ACC112 (cell line): ENCODE measurements around the gene GPR183.

Experiments
- H2AFZ ChIP-seq: fragments of 200-600 bp; sonication (generic); one replicate; pipeline ENCODE4 v1.6.0; 2017; ENCODE audit warnings: antibody characterized with exemption, low read length; ENCODE audit not compliant: unreplicated experiment
- H3K27ac ChIP-seq: fragments of 200-600 bp; sonication (generic); 2 replicates; pipeline ENCODE4 v1.5.1; 2014; ENCODE audit warnings: low read depth, mild to moderate bottlenecking, antibody characterized with exemption, low read length, moderate library complexity
- H3K27me3 ChIP-seq: fragments of 200-600 bp; sonication (generic); 2 replicates; pipeline ENCODE4 v1.6.1; 2014; ENCODE audit warnings: mild to moderate bottlenecking, antibody characterized with exemption, low read length, moderate library complexity, mixed read lengths; ENCODE audit not compliant: insufficient read depth
- H3K36me3 ChIP-seq: fragments of 200-600 bp; sonication (generic); 2 replicates; pipeline ENCODE4 v1.6.1; 2016; ENCODE audit warnings: mild to moderate bottlenecking, antibody characterized with exemption, low read length, moderate library complexity, mixed read lengths; ENCODE audit not compliant: insufficient read depth
- H3K4me1 ChIP-seq: fragments of 200-600 bp; sonication (generic); one replicate; pipeline ENCODE4 v1.6.1; 2016; ENCODE audit warnings: low read length, mixed read lengths; ENCODE audit not compliant: insufficient read depth, unreplicated experiment, control insufficient read depth
- H3K4me3 ChIP-seq: fragments of 200-600 bp; sonication (generic); 2 replicates; pipeline ENCODE4 v1.5.1; 2014; ENCODE audit warnings: mild to moderate bottlenecking, low read depth, low read length
- H3K79me2 ChIP-seq: fragments of 200-600 bp; sonication (generic); one replicate; pipeline ENCODE4 v1.6.0; 2016; ENCODE audit warnings: low read length; ENCODE audit not compliant: control insufficient read depth, unreplicated experiment, insufficient read depth

The GPR183 gene

DNA sequence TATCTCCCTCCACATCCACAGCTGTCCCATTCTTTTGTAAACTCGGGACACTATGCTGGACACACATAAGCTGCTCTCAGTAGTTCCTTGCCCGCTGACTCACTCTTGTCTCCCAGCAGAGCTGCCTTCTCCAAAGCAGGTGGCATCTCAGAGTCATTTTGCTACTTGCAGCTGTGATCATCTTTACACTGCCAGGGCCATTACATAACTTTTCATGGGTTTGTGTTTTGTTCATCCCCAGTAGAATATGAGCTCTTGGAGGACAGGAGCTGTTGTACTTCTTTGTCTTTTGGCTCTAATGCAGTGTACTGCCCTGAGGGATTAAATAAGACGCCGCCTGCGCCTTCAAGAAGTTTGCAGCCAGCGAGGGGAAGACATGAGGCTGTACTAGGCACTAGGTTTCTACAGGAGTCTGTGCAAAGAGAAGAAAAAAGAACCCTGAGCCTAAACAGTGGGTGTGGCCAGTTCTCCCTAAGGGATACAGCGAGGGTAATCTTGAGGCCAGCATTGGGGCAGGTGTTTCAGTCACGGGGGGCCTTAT is 40.8 kb upstream of the GPR183 start:
- Histone ChIP-seq H3K79me2 (no peaks in the 10 kb centered on the region), H3K36me3 (no peaks in the 10 kb centered on the region), H3K27me3 (no peaks in the 10 kb centered on the region), H3K4me3 (no peak overlapping the region), H2AFZ (no peak overlapping the region), H3K4me1 (no peaks in the 10 kb centered on the region), H3K27ac (no peak overlapping the region)

DNA sequence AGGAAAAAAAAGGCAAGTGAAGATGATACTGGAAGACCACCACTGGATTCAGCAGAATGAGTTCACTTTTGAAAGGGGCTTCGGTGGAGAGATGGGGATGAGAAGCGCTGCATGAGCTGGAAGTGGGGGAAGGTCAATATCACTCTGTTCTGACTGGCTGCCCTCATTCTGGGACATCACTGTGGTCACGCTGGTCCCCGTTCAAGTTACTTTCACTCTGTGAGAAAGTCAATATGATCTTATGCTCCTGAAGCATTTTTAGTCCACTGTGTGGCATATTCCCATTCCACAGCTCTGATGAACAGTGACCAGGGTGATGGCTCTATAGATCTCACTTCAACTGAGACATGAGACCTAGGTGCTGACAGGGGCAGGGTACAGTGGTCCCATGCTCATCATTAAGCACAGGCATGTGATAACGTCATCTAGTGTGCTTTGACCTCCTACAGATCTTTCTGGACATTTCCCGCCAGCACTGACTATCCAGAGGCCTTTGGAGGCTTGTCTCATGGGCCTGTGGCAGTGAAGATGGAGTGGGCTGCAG is 40.2 kb upstream of the GPR183 start:
- Histone ChIP-seq H2AFZ (no peak overlapping the region), H3K4me3 (no peak overlapping the region), H3K27me3 (no peaks in the 10 kb centered on the region), H3K27ac (no peak overlapping the region), H3K79me2 (no peaks in the 10 kb centered on the region), H3K4me1 (no peaks in the 10 kb centered on the region), H3K36me3 (no peaks in the 10 kb centered on the region)

DNA sequence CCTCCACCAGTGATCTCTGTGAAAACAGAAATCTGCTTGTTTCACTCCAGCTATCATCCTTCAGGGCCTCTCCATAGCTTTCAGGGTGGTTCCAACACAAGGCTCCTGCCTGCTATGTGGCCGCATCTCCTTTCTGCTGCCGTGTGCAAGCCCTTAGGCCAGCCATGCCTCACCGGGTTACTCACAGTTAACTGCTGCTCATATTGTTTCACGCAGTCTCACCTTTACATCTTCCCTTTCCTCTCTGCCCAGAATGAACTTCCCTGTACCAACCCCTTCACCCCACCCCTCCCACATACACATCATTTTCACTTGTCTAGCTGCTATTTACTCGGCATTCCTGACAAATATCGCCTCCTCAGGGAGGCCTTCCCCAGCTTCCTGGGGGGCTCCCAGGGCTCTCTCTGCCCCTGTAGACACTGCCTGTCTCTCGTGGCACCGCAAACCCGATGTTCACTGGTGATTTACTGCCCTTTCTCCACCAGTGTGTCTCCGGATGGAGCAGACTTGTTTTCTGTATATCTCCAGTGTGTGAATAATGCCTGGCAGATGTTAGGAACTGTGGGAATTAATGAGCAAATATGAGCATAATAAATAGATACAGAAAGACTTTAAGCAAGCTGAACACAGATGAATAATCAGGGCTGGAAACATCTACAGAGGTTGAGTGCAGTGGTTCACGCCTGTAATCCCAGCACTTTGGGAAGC is 39.3 kb upstream of the GPR183 start:
- H3K27ac ChIP-seq = no peak overlapping the region
- H3K36me3 ChIP-seq = no peaks in the 10 kb centered on the region

DNA sequence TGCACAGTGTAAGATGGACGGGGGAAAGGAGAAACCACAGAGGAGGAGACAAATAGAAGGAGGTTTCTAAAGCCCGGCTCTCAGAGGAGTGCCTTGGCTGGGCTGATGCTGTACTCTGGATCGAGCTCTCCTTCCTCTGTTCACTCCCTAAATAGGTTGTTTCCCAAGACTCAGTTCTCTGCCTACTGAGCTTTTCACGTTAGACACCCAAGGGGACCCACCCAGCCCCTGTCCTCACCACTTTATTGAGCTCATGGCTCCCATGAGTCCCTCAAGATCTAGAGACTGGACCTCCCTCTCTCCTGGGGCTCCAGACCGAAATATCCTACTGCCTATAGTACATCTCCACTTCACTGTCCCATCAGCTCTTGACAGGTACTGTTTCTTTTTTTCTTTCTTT is 38.1 kb upstream of the GPR183 start:
- Histone ChIP-seq H3K27me3 (no peaks in the 10 kb centered on the region), H3K4me1 (peaks cover 2% of the 10 kb centered on the region), H3K27ac (no peak overlapping the region), H3K36me3 (peaks cover 7% of the 10 kb centered on the region; the same call in 1 of the 2 replicates), H3K79me2 (no peaks in the 10 kb centered on the region), H2AFZ (no peak overlapping the region), H3K4me3 (no peak overlapping the region)

More for the DNA sequence above, 39.3 kb upstream of the GPR183 start:
- Histone ChIP-seq H2AFZ (no peak overlapping the region), H3K27me3 (no peaks in the 10 kb centered on the region), H3K4me1 (no peaks in the 10 kb centered on the region), H3K4me3 (no peak overlapping the region), H3K79me2 (no peaks in the 10 kb centered on the region)

DNA sequence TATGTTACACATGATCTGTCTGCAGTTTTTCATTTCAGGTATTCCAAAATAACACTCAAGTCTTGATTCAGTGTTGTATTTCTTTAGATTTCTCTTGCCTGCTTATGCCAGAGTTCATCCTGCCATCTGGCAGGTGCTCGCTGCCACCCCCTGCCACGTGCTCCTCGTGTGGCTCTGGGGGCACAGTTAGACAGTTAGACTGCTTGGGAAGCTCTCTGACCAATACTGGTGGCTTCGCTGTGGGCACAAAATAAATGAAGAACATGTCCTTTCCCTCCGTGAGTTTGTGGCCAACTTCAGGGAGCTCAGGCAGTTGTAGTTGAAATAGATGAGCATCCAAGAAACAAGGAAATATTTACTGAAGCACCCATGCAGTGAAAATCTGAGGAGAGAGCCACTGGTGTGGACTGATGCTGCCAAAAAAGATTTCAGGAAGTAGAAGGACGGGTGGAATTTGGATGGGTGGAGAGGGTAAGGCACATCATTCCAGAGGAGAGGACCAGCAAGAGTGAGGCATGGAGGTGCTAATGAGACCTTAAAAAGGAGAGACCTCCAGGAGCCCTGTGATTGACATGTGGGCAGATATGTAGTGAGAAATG is 37.5 kb upstream of the GPR183 start:
- peaks cover 7% of the 10 kb centered on the region; the same call in 1 of the 2 replicates for H3K36me3 ChIP-seq
- H3K79me2 ChIP-seq = no peaks in the 10 kb centered on the region
- H3K27ac ChIP-seq = no peak overlapping the region

DNA sequence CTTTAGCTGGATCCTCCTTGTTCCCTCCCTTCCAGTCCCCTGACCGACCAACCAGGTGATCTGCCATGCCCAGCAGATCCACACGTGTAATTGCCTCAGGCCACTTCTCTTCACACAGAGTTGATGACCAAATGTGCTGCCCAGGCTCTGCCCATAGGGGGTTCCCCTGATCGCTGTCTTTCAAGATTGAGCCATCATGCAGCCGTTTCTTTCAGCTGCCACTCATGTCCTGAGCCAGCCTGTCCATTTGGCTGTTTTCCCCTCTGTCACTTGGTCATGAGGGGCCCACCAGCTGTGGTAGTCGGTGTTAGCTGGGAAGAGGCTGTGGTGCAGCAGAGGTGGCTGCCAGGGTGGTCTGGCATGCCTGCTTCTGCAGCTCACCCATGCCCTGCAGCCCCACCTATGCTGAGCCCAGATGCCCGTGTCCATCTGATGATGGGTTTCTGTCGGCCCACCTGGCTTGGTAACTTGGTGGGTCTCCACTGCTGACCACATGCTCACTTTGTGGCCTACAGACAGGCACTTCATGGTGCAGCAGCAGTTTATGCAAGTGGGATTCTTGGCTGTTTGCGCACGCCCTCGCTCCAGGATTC is 35.6 kb upstream of the GPR183 start:
- H3K36me3 ChIP-seq = peaks cover 7% of the 10 kb centered on the region; the same call in 1 of the 2 replicates
- no peak overlapping the region for H2AFZ ChIP-seq

More for the DNA sequence above, 37.5 kb upstream of the GPR183 start:
- Histone ChIP-seq H3K4me1 (peaks cover 6% of the 10 kb centered on the region), H3K4me3 (no peak overlapping the region), H3K27me3 (no peaks in the 10 kb centered on the region), H2AFZ (no peak overlapping the region)

DNA sequence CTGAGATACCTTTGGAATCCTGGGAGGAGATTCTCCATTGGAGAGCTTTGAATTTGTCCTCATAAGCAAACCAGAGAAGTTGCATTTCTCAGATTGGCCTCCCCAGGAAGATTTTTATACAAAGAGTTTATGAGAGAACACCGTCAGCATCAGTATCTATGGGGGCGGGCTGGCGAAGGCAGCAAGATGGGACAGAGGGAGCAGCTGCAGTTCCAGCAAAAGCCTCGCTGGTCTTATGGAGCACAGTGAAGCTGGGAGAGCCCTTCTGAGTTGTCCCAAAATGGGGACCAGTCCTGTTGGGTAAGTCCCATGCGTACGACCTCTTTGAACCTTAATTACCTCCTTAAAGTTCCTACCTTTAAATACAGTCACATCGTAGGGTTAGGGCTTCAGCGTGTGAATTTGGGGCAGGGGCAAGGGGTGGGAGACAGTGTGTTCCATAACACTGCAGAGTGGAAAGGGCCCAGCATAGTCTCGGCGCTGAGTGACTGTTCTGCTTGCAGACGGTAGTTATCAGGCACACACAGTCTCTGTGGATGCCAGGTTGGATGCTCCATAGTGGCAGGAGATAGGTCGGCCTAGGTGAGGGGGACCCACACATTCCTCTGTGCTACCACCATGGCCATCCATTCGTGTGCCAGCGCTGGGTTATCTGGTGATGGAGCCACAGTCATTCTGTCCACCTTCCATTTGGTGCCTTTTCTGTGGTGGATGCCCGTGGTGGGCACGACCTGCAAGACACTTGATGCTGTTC is 34.9 kb upstream of the GPR183 start:
- Histone ChIP-seq H3K27me3 (no peaks in the 10 kb centered on the region), H3K36me3 (peaks cover 7% of the 10 kb centered on the region; the same call in 1 of the 2 replicates)

More for the DNA sequence above, 35.6 kb upstream of the GPR183 start:
- Histone ChIP-seq H3K79me2 (no peaks in the 10 kb centered on the region), H3K27me3 (no peaks in the 10 kb centered on the region), H3K4me3 (no peak overlapping the region), H3K4me1 (peaks cover 10% of the 10 kb centered on the region), H3K27ac (no peak overlapping the region)

DNA sequence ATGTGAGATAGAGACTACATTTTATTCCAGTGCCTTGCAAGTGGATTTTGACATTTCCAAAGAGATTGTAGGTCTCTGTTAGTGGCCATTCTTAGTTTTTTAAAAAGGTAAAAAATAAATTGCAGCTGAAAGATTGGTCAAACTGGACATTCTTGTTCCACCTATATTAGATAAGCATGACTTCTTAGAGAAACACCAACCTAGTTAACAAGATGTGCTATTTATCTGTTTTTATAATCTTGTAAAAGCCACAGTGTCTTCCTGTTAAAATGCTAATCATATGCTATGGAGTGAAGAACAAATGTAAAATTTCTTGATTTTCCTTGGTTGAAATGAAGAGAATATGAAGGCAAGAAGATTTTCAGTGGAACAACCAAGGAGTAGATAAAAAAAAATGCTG is 33.4 kb upstream of the GPR183 start:
- H3K27ac ChIP-seq = no peak overlapping the region
- no peak overlapping the region for H3K4me3 ChIP-seq
- H3K79me2 ChIP-seq = no peaks in the 10 kb centered on the region
- peaks cover 10% of the 10 kb centered on the region for H3K4me1 ChIP-seq
- H3K36me3 ChIP-seq = peaks cover 7% of the 10 kb centered on the region; the same call in 1 of the 2 replicates
- H2AFZ ChIP-seq = no peak overlapping the region
- no peaks in the 10 kb centered on the region for H3K27me3 ChIP-seq

More for the DNA sequence above, 34.9 kb upstream of the GPR183 start:
- Histone ChIP-seq H2AFZ (no peak overlapping the region), H3K4me1 (peaks cover 10% of the 10 kb centered on the region), H3K79me2 (no peaks in the 10 kb centered on the region), H3K4me3 (no peak overlapping the region), H3K27ac (no peak overlapping the region)

DNA sequence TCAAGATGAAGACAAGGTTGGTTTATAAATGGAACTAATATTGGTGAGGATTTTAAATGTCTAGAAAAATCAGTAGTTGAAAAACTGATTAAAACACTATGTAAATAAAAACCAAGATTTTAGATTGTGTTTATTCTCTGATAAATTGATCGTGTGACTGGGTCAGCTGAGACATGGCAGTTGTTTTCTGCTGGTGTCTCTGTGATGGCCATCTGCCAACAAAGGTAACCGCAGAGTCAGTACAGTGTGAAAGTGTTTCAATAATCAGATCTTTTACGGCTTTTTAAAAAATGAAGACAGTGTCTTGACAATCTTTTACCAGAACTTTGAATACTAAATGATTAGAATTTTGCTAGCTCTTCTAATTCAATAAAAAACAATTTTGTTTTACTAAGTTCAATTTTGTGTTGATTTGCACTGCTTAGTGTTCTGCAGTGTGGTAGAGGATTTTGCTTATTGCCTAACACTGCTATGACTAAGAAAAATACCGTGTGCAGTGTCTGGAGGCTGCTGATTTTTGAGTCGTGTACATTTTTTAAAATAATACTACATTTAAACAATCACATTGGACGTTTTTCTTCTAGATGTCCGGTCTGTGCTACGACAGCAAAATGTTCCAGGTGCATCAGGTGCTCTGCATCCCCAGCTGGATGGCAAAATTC is 32.7 kb upstream of the GPR183 start:
- Histone ChIP-seq H3K4me3 (no peak overlapping the region), H3K27ac (peak overlapping the region; percentile 4; the same call in 1 of the 2 replicates), H3K79me2 (no peaks in the 10 kb centered on the region), H2AFZ (no peak overlapping the region), H3K27me3 (no peaks in the 10 kb centered on the region), H3K36me3 (peaks cover 7% of the 10 kb centered on the region; the same call in 1 of the 2 replicates), H3K4me1 (peaks cover 10% of the 10 kb centered on the region)
